K562 treated with DMSO at 1 percent for 48 hours (cell line): ENCODE results near the gene ZNF451. TPM values are rescaled to one million over a fixed set of nuclear protein-coding genes. Genes with fewer than 3 reads are reported as not detected.

Experiments used
- total RNA-seq: library from RNA; unstranded; fragments of 300-600 nt; gene quantifications from 2 replicates; pipeline ENCODE4 v1.2.3, GENCODE V29; 2022; ENCODE audit warnings: low replicate concordance; ENCODE audit errors: extremely low read depth

ZNF451 gene, protein sequence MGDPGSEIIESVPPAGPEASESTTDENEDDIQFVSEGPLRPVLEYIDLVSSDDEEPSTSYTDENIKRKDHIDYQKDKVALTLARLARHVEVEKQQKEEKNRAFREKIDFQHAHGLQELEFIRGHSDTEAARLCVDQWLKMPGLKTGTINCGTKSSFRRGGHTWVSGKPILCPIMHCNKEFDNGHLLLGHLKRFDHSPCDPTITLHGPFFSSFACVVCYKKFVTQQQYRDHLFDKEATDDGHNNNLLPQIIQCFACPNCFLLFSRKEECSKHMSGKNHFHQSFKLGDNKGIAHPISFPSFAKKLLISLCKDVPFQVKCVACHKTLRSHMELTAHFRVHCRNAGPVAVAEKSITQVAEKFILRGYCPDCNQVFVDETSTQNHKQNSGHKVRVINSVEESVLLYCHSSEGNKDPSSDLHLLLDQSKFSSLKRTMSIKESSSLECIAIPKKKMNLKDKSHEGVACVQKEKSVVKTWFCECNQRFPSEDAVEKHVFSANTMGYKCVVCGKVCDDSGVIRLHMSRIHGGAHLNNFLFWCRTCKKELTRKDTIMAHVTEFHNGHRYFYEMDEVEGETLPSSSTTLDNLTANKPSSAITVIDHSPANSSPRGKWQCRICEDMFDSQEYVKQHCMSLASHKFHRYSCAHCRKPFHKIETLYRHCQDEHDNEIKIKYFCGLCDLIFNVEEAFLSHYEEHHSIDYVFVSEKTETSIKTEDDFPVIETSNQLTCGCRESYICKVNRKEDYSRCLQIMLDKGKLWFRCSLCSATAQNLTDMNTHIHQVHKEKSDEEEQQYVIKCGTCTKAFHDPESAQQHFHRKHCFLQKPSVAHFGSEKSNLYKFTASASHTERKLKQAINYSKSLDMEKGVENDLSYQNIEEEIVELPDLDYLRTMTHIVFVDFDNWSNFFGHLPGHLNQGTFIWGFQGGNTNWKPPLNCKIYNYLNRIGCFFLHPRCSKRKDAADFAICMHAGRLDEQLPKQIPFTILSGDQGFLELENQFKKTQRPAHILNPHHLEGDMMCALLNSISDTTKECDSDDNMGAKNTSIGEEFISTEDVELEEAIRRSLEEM
- total RNA-seq, result not detected in 2 replicates

DNA sequence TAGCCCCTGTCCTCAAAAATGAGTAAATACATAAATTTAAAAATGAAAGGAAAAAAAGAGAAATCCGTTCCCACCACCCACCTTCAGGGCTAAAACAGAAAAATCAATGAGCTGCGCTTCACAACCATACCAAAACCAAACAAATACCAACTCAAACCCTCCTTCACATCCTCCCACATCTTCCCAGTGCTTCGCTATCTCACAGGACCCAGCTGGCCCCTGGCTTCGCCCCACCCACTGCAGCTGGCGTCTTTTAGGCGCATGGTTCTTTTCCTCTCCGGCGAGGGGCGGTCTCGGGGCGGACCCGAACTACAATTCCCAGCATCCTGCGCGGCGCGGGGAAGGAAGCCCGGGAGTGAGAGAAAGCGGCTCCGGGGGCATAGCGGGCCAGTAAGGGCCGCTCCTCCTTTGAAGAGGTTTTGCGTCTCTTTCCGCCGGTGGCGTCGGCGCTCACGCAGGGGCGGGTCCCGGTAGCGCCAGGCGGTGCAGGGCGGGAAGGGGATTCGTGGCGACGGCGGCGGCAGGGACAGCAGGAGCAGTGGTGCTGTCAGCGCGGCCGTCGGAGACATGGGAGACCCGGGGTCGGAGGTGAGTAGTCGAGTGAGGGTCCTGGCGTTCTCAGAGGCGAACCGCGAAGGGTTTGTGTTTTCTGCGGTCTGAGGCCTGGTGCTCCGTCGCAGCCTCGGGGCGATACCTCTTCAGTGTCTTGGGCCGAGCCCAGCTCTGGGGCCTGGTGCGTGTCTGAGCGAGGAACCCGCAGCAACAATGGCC lies at the start of gene ZNF451:
TSS of gene ZNF451 (plus strand) at position 502 of the 771 bp plus-strand sequence. CDS start at position 568, 66 bp downstream.

DNA sequence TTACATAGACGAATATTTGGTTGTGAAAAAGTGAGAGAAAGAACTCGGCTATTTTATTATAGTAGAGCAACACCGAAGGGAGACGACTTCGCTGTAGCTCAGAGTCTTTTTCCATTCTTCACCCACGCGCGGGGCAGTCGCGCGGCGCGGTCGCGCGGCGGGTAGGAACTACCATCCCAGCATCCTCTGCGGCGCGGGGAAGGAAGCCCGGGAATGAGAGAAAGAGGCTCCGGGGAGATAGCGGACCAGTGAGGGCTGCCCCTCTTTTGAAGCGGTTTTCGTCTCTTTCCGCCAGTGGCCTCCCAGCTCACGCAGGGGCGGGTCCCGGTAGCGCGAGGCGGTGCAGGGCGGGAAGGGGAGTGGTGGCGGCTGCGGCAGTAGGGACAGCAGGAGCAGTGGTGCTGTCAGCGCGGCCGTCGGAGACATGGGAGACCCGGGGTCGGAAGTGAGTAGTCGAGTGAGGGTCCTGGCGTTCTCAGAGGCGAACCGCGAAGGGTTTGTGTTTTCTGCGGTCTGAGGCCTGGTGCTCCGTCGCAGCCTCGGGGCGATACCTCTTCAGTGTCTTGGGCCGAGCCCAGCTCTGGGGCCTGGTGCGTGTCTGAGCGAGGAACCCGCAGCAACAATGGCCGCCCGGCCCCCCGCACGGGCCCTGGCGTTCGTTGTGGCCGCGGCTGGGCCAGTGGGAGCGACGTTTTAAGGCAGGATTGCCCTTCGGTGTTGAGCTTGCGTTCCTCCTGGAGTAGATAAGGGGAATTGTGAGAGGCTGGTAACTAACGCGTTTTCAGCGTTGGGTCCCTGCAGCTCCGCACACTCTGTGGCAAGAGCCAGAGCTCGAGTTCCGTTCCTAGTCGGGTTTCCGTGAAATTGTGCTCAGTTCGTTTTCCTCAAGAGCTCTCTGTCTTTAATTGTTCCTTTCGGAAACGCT lies 43.4 kb upstream of the ZNF451 start, which contains the start of gene KIAA1586:
TSS of gene KIAA1586 (plus strand) at position 362 of the 925 bp plus-strand sequence. CDS start at position 425, 63 bp downstream.

DNA sequence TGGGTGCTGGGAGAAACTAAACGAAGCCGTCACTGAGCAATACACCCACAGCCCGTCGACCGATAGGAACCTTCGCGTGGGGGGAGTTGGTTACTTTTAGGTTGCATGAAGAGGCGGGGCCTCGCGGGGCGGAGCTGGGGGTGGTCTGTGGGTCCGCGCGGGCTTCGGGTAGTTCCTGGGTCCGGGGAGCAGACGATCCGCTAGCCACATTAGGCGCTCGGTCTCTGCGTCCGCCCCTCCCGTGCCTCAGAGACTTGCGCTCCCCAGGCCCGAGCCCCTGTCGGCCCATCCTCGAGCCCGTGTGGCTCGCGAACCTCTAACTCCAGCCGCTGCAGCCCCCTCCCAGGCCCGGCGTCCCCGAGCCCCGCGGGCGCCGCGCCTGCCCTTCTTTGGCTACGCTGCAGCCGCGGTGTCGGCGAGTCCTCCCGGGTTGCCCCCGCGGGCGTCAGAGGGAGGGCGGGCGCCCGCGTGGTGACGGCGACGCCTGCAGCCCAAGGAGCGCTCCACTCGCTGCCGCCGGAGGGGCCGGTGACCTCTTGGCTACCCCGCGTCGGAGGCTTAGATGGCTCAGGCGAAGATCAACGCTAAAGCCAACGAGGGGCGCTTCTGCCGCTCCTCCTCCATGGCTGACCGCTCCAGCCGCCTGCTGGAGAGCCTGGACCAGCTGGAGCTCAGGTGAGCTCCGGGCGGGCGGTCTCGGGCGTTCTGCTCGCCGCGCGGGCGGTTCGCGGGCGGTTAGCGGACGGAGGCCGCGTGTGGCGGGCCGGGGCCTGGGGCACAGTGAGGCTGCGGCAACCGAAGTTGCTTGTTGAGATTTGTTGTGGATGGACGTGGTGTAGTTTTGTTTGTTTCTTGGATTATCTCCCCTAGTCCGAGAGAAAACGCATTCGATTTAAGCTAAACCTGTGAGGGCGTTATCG lies 82.4 kb downstream of the ZNF451 start, which contains the start of gene BAG2:
TSS of gene BAG2 (plus strand) at position 191 of the 920 bp plus-strand sequence. CDS start at position 563, 372 bp downstream.

Other genes with a start within 250 kb of the ZNF451 start
- gene BEND6, start 135.1 kb upstream of the ZNF451 start, total RNA-seq, result not detected in 2 replicates
- gene KIAA1586, start 43.5 kb upstream of the ZNF451 start, total RNA-seq, result not detected in 2 replicates
- gene BAG2, start 82.1 kb downstream of the ZNF451 start, total RNA-seq, result not detected in 2 replicates
- not detected in 2 replicates for gene RAB23, start 132.1 kb downstream of the ZNF451 start, total RNA-seq
- not detected in 2 replicates for gene PRIM2, start 227.4 kb downstream of the ZNF451 start, total RNA-seq